NCI-H345 treated with DMSO at 0.1 percent for 48 hours (cell line): ENCODE data around the gene OR2L8.
"Not testable (repeated sequence)": the region's sequence is repeated elsewhere in the genome, so short reads cannot be mapped to it uniquely, and the experiment has no call there.

Source experiments
- DNase-seq: peaks from one replicate; lab custom pipeline; 2025; ENCODE audit not compliant: unreplicated experiment; lab: John Stamatoyannopoulos, UW

The OR2L8 gene, protein sequence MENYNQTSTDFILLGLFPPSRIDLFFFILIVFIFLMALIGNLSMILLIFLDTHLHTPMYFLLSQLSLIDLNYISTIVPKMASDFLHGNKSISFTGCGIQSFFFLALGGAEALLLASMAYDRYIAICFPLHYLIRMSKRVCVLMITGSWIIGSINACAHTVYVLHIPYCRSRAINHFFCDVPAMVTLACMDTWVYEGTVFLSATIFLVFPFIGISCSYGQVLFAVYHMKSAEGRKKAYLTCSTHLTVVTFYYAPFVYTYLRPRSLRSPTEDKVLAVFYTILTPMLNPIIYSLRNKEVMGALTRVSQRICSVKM

DNA sequence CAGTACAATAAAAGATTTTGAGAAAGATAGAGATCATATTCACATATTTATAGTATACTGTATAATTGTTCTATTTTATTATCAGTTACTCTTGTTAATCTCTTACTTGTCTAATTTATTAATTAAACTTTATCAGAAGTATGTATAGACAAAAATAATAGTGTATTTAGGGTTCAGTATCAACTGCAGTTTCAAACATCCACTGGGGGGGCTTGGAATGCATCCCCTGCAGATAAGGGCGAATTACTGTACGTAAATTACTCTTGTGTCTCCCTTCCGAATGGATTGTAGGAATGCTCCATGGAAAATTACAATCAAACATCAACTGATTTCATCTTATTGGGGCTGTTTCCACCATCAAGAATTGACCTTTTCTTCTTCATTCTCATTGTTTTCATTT, at the start of gene OR2L8:
Gene OR2L8 (plus strand): TSS at position 301 of the 400 bp plus-strand sequence. CDS start 0 bp downstream, at position 301.
- no peak for DNase-seq

DNA sequence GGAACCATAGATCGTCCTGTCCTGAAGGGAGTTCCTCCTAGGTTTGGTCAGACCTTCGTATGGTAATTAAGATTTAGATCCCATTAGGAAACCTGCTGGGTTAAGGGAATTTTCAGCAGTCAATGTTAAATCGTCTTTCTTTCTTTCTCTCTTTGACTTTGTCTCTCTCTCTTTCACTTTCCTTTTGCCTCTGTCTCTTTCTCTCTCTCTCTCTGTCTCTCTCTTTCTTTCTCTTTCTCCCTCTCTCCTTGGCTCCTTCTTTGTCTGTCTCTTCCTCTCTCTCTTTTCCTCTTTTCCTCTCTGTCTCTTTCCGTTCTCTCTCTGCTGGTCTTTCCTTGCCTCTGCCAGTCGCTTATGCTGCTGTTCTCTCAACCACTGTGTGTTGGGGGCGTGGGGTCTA, 44.5 kb upstream of the OR2L8 start:
- DNase-seq, result no peak

DNA sequence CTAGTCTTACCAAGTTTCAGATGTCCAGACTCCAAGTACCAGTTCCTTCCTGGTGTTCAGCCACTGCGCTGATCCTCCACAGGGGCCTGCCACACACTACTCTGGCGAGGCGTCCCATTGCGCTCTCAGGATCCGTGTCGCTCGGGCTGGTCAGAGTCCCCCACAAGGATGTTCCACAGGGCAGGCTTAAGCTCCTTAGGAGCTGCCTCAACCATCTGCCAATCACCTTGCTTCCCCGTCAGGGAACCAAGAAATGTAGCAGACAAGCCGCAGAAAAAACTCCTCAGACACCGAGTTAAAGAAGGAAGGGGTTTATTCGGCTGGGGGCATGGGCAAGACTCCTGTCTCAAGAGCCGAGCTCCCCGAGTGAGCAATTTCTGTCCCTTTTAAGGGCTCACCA, 43.5 kb upstream of the OR2L8 start:
- DNase-seq, result no peak

DNA sequence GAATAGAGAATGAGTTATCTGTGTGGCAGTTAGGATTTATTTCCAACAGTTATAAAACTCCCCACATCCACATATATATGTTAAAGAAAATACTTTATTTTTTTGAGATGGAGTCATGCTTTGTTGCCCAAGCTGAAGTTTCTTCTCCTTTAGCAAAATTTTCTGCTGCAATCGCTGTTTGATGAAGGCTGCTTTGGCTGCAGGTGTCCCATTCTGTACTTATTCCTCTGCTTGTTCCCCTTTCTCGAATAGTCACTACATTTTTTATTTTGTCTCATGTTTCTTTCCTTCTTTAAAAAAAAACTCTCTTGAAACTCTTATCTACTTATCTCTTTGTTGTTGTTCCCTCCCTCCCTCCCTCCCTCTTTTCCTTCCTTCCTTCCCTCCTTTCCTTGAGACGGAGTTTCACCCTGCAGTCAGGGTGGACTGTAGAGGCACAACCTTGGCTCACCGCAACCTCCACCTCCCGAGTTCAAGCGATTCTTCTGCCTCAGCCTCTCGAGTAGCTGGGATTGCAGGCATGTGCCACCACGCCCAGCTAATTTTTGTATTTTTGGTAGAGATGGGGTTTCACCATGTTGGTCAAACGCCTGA, 42.7 kb upstream of the OR2L8 start:
- DNase-seq, result no peak

DNA sequence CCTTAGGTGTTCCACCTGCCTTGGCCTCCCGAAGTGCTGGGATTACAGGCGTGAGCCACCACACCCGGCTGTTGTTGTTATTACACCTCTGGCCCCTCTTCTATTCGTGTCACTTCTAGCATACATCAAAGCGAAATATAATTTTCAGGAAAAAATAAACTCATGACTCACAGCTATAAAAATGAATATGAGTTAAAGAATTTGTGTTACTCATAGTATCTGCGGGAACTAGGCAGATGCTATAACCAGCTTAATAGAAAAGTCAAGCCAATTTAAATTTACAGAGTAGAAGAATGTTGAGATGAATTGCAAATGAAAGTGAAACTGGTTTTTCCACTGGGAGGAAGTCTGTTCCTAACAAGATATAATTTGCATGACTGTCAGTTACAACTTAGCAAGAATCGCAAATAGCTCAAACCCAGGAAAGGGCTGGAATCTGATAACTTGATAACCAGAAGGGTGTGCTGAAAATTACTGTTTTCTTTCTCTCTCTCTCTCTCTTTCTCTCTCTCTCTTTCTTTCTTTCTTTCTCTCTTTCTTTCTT, 42.1 kb upstream of the OR2L8 start:
- DNase-seq, result no peak

DNA sequence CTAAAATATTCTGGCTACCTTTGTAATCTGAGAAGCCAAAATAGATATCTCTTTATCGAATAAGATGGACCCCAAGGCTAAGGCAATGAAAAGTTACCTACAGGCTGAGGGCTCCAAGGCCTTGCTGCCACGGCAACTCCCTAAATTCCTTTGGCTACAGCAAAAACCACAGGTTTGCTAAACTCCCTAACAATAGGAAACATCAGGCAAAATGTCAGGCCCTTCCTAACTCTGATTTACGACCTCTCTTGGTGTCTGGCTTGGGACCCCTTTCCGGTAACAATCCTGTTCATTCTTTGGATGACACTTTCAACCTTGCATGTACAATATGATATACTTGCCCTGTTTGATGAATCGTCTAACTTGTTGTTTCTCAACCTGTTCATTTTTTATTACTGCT, 39.9 kb upstream of the OR2L8 start:
- DNase-seq, result no peak

DNA sequence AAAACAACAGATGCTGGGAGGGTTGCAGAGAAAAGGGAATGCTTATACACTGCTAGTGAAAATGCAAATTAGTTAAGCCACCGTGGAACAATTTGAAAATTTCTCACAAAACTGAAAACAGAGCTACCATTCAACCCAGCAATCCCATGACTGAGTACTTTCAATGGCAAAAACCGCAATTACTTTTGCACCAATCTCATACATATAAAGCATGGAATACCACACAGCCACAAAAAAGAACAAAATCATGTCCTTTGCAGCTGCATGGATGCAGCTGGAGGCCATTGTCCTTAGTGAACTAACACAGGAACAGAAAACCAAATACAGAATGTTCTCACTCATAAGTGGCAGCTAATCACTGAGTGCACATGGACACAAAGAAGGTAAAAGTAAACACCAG, 34.9 kb upstream of the OR2L8 start:
- no peak for DNase-seq

DNA sequence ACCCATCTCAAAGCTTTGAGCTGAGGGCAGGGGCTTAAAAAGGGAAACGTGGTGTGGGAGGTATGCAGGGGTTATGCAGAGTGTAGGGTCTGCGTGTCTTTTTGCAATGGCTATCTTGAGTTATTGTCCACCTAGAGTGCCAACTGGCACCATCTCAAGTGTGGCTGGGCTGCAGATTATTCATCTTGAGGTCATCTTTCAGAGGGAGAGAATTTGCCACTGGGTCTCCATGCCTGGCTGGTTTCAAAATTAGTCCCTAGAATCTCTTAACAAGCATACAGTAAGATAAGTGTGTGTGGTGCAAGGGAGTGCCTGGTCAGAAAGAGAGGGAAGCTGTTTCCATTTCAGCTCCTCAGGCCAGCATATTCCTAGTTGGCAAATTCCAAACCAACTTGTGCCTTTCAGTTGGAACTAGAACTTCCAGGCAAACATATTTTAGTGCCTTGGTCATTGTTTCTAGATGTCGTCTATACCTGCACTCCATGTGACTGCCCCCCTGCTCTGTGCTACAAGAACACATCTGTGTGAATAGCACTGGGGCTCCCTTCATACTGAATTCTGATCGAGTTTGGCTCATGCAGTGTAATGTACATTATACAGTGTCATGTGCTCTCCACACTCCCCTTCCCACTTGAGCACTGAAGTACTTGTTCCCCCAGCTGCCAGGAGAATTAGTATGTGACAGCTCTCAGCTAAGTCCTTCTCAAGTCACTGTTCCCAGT, 33.6 kb upstream of the OR2L8 start:
- DNase-seq, result no peak

DNA sequence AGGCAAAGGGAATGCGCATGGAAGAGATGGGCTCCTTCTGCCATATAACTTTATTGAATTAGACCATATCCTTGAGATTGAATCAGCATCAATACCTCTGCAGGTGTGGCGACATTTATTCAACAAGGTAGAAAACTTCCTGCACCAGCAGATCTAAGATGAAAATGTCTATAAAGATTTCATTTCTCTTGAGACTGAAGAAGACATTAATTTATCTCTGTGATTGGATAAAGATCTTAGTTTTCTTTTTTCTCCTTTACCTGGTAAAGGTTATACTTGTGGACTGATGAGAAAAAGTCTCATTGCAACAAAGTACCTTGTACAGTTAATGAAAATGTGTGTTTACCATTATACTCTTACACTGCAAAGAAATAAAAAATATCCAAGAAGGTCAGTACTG, 28.7 kb upstream of the OR2L8 start, which contains the start of gene OR2T8:
Gene OR2T8 (plus strand): TSS at position 301 of the 400 bp plus-strand sequence. CDS start 766 bp downstream, outside the sequence.
- no peak for DNase-seq

DNA sequence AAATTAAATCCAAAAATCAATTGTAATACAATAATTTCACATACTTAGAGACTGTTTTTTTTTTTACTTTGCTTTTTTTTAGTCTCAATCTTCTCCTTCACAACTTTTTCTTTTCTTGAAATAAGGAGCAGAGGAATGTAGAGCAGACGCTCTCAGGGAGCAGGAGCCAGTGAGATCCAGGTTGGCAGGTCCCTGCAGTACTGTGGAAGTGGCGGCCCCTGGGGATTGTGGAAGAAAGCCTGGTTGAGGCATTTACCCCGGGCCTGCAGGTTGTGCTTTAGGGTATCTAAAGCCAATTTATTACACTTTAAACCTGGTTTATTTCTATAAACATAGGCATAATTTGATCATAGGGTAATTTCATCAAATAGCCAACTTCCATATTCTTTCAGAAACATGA, 24.7 kb upstream of the OR2L8 start:
- no peak for DNase-seq

DNA sequence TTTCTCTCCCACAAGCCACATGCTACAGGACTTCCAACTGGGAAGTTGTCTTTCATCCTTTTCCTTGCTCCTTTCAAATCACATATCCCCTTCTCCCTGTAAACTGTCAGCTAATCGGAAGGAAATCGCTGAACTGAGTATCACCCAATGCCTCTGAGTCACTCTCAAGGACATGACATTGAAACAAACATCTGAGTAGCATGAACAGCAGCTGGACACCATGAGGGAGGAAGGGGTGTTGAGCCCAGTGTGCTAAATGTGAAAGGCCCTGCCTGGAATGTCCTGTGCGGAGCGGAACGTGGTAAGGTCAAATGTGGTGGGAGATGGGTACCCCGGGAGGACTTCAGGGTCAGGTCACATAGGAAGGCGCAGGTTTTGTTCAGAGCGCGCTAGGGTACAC, 23.8 kb upstream of the OR2L8 start, which contains the start of gene OR2AJ1:
Gene OR2AJ1 (plus strand): TSS at position 22 of the 400 bp plus-strand sequence. CDS start 8,880 bp downstream, outside the sequence.
- no peak for DNase-seq

DNA sequence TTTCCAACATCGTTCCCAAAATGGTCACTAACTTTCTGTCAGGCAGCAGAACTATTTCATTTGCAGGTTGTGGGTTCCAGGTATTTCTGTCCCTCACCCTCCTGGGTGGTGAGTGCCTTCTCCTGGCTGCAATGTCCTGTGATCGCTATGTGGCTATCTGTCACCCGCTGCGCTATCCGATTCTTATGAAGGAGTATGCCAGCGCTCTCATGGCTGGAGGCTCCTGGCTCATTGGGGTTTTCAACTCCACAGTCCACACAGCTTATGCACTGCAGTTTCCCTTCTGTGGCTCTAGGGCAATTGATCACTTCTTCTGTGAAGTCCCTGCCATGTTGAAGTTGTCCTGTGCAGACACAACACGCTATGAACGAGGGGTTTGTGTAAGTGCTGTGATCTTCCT, 14.7 kb upstream of the OR2L8 start:
- no peak for DNase-seq

DNA sequence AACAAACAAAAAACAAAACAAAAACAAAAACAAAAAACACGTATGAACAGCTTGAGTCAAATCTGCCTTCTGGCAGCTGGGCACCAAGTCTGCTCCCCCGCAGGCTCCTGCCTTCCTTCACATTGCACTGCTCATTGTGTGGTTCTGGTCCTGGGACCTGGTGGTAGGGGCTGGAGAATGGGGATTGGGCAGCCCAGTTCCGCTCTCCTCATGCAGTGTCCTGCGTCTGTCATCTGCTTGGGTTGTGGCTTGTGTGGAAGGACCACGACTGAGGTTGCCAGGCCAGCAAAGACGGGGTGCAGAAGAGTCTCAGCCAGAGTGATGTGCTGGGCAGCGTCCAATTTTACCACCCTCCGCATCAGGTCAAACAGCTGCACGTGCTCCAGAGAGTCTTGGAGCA, 12.9 kb upstream of the OR2L8 start:
- DNase-seq, result no peak

DNA sequence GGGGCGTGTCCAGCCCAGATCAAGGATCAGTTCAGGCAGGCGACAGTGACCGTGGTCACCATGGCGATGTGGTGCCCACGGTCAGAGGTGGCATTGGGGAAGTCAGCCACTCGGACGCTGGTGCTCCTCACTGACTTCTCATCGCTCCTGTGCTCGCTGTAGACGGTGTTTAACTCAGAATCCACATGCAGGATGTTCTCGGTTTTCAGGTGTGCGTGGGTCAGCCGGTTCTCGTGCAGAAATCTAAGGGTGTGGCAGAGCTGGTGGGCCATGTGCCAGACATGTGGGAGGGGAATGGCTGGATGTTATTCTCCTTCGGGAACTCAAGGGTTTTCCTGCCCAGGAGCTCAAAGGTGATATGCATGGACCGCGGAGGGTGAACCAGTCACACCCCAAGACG, 12.2 kb upstream of the OR2L8 start:
- no peak for DNase-seq

DNA sequence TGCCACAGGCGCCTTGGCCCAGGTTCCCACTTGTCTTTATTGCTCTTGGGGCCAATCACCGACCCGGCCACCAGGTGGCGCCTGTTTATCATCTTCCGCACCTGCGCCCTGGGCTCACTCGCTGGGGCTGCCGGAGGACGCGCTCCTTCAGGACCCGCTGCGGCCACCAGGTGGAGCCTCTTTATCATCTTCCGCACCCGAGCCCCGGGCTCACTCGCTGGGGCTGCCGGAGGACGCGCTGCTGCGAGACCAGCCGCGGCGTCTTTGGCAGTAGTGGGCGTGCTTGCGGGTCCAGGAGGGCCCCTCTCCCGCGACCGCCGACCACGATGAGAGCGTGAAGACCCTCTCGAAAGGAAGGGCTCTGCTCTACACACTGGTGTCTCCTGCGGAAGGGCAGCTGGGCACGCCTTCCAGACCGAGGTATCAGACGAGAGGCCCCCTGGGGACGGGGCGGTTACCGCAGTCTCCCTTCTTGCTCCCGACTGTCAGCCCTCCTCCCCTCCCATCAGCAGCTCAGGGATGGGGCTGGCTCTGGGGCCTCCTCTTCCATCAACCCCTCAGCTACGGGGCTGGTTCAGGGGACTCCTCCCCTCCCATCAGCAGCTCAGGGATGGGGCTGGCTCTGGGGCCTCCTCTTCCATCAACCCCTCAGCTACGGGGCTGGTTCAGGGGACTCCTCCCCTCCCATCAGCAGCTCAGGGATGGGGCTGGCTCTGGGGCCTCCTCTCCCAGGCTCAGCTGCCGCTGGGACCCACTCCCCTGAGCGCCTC, 11.5 kb upstream of the OR2L8 start:
- not testable (repeated sequence) for DNase-seq

DNA sequence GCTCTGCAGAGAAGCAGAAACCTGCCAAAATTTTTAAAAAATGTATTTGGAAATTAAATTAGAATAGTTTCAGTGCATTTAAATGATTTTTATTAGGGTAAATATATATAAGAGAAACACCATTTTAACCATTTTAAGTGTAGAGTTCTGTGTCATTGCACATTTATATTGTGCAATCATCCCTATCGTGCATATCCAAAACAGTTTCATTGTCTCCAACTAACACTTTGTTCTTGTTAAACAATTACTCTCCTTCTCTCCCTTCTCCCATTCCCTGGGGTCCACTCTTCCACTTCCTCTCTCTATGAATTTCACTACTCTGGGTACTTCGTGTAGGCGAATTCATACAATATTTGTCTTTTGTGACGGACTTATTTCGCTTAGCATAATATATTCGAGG, 6.0 kb upstream of the OR2L8 start:
- DNase-seq, result no peak

DNA sequence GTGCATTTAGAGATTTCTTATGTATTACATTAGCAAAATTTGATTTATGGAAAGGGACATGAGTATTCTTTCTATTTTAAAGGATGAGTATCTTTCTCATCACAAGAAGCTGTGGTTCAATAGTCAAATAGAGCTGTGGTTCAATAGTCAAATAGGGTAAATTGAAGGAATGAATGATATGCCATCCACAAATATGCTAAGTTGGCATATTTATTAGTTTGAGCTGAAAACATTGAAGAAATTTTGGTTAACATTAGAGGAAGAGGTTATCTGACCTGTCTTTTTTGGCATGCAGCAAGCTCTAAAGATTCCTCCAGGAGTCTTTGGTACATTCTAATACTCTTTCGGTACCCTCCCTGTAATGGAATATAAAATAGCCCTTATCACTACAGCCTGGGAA, 4.8 kb downstream of the OR2L8 start:
- DNase-seq, result no peak

DNA sequence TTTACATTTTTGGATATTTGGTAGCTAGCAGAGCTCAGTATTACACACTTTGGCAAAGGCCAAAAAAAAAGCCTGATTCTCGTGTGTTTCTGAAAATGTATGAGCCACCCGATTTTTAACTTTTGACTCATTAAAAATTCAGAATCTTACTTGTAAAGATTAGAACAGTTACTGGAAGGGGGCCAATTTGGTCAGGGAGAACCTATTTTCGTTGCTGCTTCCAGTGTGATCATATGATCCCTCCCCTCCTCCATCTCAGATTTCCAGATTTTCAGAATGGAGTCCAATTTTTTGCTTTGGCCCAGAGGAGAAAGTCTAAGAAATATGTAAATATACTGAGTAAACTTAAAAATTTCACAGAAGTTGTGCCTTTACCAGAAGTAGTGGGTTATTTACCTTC, 13.1 kb downstream of the OR2L8 start:
- DNase-seq, result no peak

DNA sequence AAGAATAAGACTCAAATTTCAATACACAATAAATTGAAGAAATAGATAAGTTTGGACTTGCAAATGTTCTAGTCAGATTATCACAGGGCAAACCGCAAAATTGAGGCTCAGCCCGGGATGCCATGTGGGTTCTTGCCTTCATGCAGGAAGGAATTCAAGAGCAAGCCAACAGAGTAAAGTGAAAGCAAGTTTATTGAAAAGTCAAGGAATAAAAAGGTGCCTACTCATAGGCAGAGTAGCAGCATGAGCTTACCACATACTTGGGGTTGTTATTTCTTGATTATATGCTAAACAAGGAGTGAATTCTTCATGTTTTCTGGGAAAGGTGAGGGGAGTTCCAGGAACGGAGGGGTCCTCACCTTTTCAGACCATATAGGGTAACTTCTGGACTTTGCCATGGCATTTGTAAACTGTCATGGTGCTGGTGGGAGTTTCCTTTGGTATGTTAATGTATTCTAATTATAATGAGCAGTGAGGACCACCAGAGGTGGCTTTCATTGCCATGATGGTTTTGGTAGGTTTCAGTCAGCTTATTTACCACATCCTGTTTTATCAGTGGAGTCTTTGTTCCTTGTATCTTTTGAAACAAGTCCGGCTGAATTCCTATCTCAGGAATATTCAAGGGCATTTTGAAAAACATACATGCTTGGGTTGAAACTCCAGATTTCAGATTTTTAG, 14.4 kb downstream of the OR2L8 start:
- DNase-seq, result no peak

DNA sequence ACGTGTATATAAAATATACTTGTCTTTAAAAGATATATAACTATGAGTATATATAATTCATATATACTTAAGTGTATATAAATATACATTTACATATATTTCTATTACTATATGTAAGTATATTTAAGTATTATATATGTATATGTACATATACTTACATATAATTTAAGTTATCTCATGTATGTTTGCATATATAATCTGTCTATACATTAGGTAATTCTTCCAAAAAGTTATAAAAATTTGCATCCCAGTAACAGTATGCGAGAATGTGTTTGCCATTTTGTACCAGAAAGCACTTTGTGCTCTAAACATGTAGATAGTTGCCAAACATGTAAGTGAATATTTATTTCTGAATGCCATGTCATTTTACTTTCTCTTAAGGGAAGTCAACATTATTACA, 16.3 kb downstream of the OR2L8 start, which contains the start of gene OR2AK2:
Gene OR2AK2 (plus strand): TSS at position 301 of the 400 bp plus-strand sequence. CDS start 144 bp downstream, outside the sequence.
- no peak for DNase-seq
